Measurements from ENCODE around the gene IFT172. TPM values are rescaled to one million over a fixed set of nuclear protein-coding genes. Genes with fewer than 3 reads are reported as not detected.
"Not testable (repeated sequence)": the region's sequence is repeated elsewhere in the genome, so short reads cannot be mapped to it uniquely, and the experiment has no call there.

Gene IFT172, protein sequence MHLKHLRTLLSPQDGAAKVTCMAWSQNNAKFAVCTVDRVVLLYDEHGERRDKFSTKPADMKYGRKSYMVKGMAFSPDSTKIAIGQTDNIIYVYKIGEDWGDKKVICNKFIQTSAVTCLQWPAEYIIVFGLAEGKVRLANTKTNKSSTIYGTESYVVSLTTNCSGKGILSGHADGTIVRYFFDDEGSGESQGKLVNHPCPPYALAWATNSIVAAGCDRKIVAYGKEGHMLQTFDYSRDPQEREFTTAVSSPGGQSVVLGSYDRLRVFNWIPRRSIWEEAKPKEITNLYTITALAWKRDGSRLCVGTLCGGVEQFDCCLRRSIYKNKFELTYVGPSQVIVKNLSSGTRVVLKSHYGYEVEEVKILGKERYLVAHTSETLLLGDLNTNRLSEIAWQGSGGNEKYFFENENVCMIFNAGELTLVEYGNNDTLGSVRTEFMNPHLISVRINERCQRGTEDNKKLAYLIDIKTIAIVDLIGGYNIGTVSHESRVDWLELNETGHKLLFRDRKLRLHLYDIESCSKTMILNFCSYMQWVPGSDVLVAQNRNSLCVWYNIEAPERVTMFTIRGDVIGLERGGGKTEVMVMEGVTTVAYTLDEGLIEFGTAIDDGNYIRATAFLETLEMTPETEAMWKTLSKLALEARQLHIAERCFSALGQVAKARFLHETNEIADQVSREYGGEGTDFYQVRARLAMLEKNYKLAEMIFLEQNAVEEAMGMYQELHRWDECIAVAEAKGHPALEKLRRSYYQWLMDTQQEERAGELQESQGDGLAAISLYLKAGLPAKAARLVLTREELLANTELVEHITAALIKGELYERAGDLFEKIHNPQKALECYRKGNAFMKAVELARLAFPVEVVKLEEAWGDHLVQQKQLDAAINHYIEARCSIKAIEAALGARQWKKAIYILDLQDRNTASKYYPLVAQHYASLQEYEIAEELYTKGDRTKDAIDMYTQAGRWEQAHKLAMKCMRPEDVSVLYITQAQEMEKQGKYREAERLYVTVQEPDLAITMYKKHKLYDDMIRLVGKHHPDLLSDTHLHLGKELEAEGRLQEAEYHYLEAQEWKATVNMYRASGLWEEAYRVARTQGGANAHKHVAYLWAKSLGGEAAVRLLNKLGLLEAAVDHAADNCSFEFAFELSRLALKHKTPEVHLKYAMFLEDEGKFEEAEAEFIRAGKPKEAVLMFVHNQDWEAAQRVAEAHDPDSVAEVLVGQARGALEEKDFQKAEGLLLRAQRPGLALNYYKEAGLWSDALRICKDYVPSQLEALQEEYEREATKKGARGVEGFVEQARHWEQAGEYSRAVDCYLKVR (N-terminal part only)
- 10 to 100 TPM; 30.9 to 56.8 (median 43.7) TPM for total RNA-seq

DNA sequence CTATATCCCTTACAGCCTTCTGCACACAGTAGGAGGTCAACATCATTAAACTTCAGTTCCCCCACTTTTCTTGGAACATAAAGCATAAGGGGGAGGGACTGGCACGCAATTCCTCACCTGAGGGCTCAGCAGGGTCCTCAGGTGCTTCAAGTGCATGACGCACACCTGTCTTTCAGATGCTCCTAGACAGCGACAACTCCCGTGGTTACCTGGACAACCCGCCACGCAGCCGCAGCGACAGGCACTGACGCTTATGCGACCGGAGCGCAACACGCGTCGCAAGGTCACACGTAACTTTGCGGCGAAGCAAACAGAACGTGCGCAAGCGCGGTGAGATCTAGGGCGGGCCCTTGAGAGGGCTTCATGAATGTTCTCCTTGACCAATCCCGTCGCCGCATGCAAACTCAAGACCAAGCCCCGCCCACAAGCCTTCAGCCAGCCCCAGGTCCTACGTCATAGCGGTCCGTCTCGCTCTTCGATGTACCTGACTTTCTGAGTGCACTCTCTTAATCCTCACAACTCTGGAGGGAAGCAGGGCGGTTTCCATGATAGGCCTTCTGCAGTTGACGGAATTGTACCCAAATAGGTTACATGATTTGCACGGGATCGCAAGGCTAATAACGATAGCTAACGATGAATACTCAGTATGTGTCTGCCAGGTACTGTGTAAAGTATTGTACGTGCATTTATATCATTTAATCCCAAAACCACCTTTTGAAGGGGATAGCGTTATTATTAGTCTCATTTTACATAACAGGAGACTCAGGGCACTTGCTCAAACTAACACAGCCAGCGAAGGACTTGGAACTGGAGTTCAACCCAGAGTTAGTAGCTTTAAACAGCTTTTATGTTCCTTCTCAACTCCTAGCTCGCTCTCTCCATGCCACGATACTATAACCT, at the start of gene IFT172:
IFT172 (minus strand) TSS at position 246 of the 900 bp plus-strand sequence; CDS start at position 156, 90 bp downstream.
- no peaks in the 10 kb centered on the region for H3K9me3 ChIP-seq
- WGBS, 2 donors, result 8 to 10% methylated on average over 40 to 43 of the region's 43 CpGs
- peak within 1 kb of the TSS in 2 of 3 donors; percentile 22 to 31 for H3K4me3 ChIP-seq (replicated peaks in 1 of 3)
- no peaks in the 10 kb centered on the region for H3K27me3 ChIP-seq
- TF ChIP-seq, protein P1, sequence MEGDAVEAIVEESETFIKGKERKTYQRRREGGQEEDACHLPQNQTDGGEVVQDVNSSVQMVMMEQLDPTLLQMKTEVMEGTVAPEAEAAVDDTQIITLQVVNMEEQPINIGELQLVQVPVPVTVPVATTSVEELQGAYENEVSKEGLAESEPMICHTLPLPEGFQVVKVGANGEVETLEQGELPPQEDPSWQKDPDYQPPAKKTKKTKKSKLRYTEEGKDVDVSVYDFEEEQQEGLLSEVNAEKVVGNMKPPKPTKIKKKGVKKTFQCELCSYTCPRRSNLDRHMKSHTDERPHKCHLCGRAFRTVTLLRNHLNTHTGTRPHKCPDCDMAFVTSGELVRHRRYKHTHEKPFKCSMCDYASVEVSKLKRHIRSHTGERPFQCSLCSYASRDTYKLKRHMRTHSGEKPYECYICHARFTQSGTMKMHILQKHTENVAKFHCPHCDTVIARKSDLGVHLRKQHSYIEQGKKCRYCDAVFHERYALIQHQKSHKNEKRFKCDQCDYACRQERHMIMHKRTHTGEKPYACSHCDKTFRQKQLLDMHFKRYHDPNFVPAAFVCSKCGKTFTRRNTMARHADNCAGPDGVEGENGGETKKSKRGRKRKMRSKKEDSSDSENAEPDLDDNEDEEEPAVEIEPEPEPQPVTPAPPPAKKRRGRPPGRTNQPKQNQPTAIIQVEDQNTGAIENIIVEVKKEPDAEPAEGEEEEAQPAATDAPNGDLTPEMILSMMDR (IDR thresholded peaks at IDR 0.05), result no peak
- peak; percentile 53 to 95 for TF ChIP-seq POLR2A (IDR thresholded peaks at IDR 0.05)
- intact Hi-C loops (cut with DNase I), result loop anchor here (10.0 kb wide), 2 partner anchors 55 to 175 kb away; partner anchors contain the start of genes SLC4A1AP and SUPT7L
- H3K4me1 ChIP-seq, result peaks cover 6 to 11% of the 10 kb centered on the region in 2 donors
- peaks cover 0 to 2% of the 10 kb centered on the region in 2 donors for H3K36me3 ChIP-seq
- H3K27ac ChIP-seq, result peak within 1 kb of the TSS; percentile 63 to 79 (median 78)
- DNase-seq, result peak; percentile 100

DNA sequence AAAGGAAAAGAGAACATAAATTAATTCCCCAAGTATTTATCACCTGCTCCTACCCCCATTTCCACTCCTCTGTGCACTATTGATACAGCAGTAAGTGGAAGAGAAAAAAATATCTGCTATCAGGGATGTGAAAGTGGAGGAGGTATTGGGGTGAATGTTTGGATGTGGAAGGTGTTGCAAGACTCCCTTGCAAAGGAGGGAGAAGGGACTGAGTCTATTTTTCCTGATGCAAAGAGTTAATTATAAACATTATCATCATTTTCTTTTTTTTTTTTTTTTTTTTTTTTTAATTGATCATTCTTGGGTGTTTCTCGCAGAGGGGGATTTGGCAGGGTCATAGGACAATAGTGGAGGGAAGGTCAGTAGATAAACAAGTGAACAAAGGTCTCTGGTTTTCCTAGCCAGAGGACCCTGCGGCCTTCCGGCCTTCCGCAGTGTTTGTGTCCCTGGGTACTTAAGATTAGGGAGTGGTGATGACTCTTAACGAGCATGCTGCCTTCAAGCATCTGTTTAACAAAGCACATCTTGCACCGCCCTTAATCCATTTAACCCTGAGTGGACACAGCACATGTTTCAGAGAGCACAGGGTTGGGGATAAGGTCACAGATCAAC, 49.4 kb upstream of the IFT172 start:
- DNase-seq; H3K9me3 ChIP-seq; H3K27ac ChIP-seq; intact Hi-C loops (cut with DNase I); H3K4me1 ChIP-seq; H3K27me3 ChIP-seq; H3K36me3 ChIP-seq; H3K4me3 ChIP-seq (replicated peaks in 1 of 3): not testable (repeated sequence)
- WGBS, 2 donors, result 34% methylated on average over 5 of the region's 6 CpGs

DNA sequence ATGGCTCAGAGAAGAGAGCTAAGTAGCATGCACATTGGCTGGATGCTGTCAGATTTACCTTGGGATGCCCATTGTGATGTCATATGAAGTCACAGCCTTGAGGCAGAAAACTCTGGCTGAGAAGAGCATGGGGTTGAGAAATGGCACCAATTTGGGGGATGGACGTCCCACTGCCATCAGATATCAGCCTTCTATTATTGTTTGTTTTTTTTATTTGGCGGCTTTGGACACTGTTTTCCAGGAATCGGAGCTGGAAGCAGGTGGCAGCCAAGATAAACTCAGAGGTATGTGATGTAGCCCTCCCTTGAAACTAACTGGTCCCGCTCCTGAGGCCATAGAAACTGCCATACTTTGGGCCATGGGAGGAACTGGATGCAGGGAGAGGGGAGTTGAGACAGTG, 47.7 kb upstream of the IFT172 start:
- H3K27me3 ChIP-seq, result no peaks in the 10 kb centered on the region
- intact Hi-C loops (cut with DNase I), result no loop called here
- H3K9me3 ChIP-seq, result no peaks in the 10 kb centered on the region
- H3K4me3 ChIP-seq (replicated peaks in 1 of 3), result no peak overlapping the region
- TF ChIP-seq, protein P1 (IDR thresholded peaks at IDR 0.05), result no peak
- no peak for TF ChIP-seq POLR2A (IDR thresholded peaks at IDR 0.05)
- 69 to 78% methylated on average over 4 of the region's 4 CpGs for WGBS, 2 donors
- no peaks in the 10 kb centered on the region for H3K36me3 ChIP-seq
- DNase-seq, result no peak
- no peaks in the 10 kb centered on the region for H3K4me1 ChIP-seq
- H3K27ac ChIP-seq, result no peak overlapping the region

DNA sequence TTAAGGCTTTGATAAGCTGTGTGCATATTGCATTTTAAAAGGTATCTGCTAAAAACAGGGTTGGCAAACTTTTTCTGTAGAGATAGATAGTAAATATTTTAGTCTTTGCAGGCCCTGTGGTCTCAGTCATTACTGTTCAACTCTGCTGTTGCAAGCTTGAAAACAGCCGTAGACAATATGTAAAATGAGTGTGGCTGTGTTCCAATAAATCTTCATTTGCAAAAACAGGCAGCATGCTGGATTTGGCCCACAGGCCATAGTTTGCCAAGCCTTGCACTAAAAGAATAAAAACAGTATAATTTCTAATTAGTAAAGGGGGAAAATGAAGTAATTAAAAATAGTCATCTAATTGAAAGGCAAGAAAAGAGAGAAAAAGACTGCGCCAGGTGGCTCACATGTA, 42.4 kb upstream of the IFT172 start:
- Histone ChIP-seq H3K27me3 (no peaks in the 10 kb centered on the region), H3K4me1 (no peaks in the 10 kb centered on the region), H3K9me3 (no peaks in the 10 kb centered on the region), H3K36me3 (no peaks in the 10 kb centered on the region), H3K4me3 (replicated peaks in 1 of 3) (no peak overlapping the region), H3K27ac (no peak overlapping the region)
- intact Hi-C loops (cut with DNase I), result no loop called here
- WGBS, 2 donors, result 84 to 90% methylated on average over 2 of the region's 2 CpGs
- TF ChIP-seq, protein P1 (IDR thresholded peaks at IDR 0.05), result no peak
- no peak for TF ChIP-seq POLR2A (IDR thresholded peaks at IDR 0.05)
- no peak for DNase-seq

Measured in thyroid gland (tissue), 4 donors.